Gastroesophageal sphincter (tissue), 4 donors: Measurements from ENCODE around the gene AUTS2. TPM values are rescaled to one million over a fixed set of nuclear protein-coding genes. Genes with fewer than 3 reads are reported as not detected.

Source experiments
- ATAC-seq: fragments of 150-250 bp; one replicate; pipeline ENCODE4 v1.9.1; 2016; ENCODE audit warnings: mild to moderate bottlenecking, moderate library complexity
- H3K27ac ChIP-seq, 4 donors: fragments of 200-600 bp; sonication (generic) in 3 of 4; 1 replicate in 3 of 4; 2 replicates in 1 of 4; pipeline ENCODE4 v1.5.1; 2016 to 2019
- H3K27me3 ChIP-seq: fragments of 200-600 bp; sonication (generic); one replicate; pipeline ENCODE4 v1.5.1; 2019
- H3K36me3 ChIP-seq, 2 donors: fragments of 200-600 bp; sonication (generic); one replicate each; pipeline ENCODE4 v1.5.1; 2019; ENCODE audit warnings: control low read depth in 1 of 2
- H3K4me1 ChIP-seq, 3 donors: fragments of 200-600 bp; sonication (generic); 1 replicate in 2 of 3; 2 replicates in 1 of 3; pipeline ENCODE4 v1.5.1; 2016 to 2019; ENCODE audit warnings: control low read depth in 2 of 3
- H3K4me3 ChIP-seq, 2 donors: fragments of 200-600 bp; sonication (generic); one replicate each; pipeline ENCODE4 v1.5.1; 2019; ENCODE audit warnings: mild to moderate bottlenecking in 1 of 2, moderate library complexity in 1 of 2
- H3K9me3 ChIP-seq, 3 donors: fragments of 200-600 bp; sonication (generic); one replicate each; pipeline ENCODE4 v1.5.1; 2017 to 2019; ENCODE audit warnings: control low read depth in 2 of 3
- EP300 ChIP-seq: sonication (generic); formaldehyde crosslinking; IDR thresholded peaks from one replicate; pipeline ENCODE4 v1.6.1; 2017; ENCODE audit warnings: antibody characterized with exemption, mild to moderate bottlenecking
- POLR2A ChIP-seq, 2 donors: fragments of 450-650 bp; IDR thresholded peaks; one replicate each; pipeline ENCODE4 v1.6.1; 2017; ENCODE audit warnings: antibody characterized with exemption in 2 of 2, mild to moderate bottlenecking in 2 of 2, moderate library complexity in 1 of 2
- POLR2AphosphoS5 ChIP-seq: sonication (generic); formaldehyde crosslinking; IDR thresholded peaks from one replicate; pipeline ENCODE4 v1.6.1; 2017; ENCODE audit warnings: antibody characterized with exemption
- WGBS, 2 donors: methylation state at CpG; one replicate each; pipeline ENCODE4 v1.1.5; 2018; ENCODE audit warnings: low coverage in 1 of 2; 5-methylcytosine and 5-hydroxymethylcytosine counted together
- total RNA-seq, 4 donors: library from RNA; depleted of rRNA; stranded (reverse); fragments of >200 nt; gene quantifications; one replicate each; pipeline ENCODE4 v1.1.0, GENCODE V29; 2016
- TF ChIP-seq, protein P1 (sequence below), 4 experiments: fragments of 200-600 bp in 2 of 4; fragments of 450-650 bp in 2 of 4; sonication (generic) in 1 of 4; IDR thresholded peaks; one replicate each; pipeline ENCODE4 v1.5.1; 2017 to 2019; ENCODE audit warnings: antibody characterized with exemption in 4 of 4, mild to moderate bottlenecking in 2 of 4, moderate library complexity in 2 of 4

Gene AUTS2
- total RNA-seq, 4 donors from 2014 or later = 12.2 to 48.7 (median 44.1) TPM

- 61 to 63% methylated on average over 7 of the region's 7 CpGs for WGBS, 2 donors
These were observed 220.5 kb downstream of the AUTS2 start for GRCh38 chr7:69818636-69819332.

GRCh38 chr7:69819333-69819705, 221.0 kb downstream of the AUTS2 start:
- H3K27me3 ChIP-seq = no peaks in the 10 kb centered on the region
- no peak for ATAC-seq
- 40 to 85% methylated on average over 2 to 3 of the region's 4 CpGs for WGBS, 2 donors
- no peak overlapping the region for H3K27ac ChIP-seq
- no peaks in the 10 kb centered on the region for H3K36me3 ChIP-seq
- TF ChIP-seq POLR2A (IDR thresholded peaks at IDR 0.05) (no peak), EP300 (no peak), POLR2AphosphoS5 (no peak)
- TF ChIP-seq, protein P1, sequence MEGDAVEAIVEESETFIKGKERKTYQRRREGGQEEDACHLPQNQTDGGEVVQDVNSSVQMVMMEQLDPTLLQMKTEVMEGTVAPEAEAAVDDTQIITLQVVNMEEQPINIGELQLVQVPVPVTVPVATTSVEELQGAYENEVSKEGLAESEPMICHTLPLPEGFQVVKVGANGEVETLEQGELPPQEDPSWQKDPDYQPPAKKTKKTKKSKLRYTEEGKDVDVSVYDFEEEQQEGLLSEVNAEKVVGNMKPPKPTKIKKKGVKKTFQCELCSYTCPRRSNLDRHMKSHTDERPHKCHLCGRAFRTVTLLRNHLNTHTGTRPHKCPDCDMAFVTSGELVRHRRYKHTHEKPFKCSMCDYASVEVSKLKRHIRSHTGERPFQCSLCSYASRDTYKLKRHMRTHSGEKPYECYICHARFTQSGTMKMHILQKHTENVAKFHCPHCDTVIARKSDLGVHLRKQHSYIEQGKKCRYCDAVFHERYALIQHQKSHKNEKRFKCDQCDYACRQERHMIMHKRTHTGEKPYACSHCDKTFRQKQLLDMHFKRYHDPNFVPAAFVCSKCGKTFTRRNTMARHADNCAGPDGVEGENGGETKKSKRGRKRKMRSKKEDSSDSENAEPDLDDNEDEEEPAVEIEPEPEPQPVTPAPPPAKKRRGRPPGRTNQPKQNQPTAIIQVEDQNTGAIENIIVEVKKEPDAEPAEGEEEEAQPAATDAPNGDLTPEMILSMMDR (IDR thresholded peaks at IDR 0.05) = no peak
- no peak overlapping the region for H3K4me3 ChIP-seq
- H3K9me3 ChIP-seq = no peaks in the 10 kb centered on the region
- peaks cover 8 to 69% (median 31%) of the 10 kb centered on the region in 3 donors for H3K4me1 ChIP-seq

More at GRCh38 chr7:69818636-69819332, 220.5 kb downstream of the AUTS2 start:
- no peaks in the 10 kb centered on the region for H3K36me3 ChIP-seq
- ATAC-seq = no peak
- H3K27me3 ChIP-seq = no peaks in the 10 kb centered on the region
- no peak for TF ChIP-seq POLR2AphosphoS5
- TF ChIP-seq, protein P1 (IDR thresholded peaks at IDR 0.05) = no peak
- TF ChIP-seq POLR2A (IDR thresholded peaks at IDR 0.05) = no peak
- TF ChIP-seq EP300 = no peak
- H3K9me3 ChIP-seq = no peaks in the 10 kb centered on the region
- H3K4me3 ChIP-seq = no peak overlapping the region
- H3K27ac ChIP-seq = no peak overlapping the region
- peaks cover 8 to 72% (median 34%) of the 10 kb centered on the region in 3 donors for H3K4me1 ChIP-seq

DNA sequence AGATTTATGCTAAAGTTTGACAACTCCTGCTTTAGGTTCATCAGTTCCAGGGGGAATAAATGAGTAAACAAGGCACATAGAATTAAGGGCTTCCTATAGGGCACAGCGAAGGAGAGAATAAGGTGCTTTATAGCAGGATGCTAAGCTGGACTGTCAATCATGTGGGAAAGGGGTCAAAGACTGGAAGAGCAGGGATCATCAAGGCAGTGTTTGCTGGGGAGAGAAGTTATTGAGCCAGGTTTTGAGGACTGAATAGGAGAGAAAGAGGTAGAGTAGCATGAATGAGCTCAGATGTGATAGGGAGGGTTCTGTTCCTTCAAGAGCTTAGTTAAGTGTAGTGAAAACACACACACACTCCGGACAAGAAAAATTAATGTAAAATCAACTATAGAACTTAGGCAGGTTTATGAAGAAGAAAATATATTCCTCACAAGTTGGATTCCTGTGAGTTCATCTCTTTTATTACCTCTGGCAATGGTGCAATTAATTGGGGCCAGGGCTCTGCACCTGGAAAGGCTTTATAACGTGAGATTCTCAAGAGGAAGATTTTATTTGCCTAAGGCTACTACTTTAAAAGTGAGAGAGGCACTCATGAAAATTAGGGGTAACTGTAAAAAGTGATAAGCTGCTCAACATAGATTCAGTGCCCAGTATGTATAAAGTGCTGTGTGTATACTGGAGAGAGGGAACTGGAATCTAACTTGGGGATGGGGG, 222.4 kb downstream of the AUTS2 start:
- Histone ChIP-seq H3K4me3 (no peak overlapping the region), H3K27me3 (no peaks in the 10 kb centered on the region), H3K4me1 (peaks cover 11 to 69% (median 38%) of the 10 kb centered on the region in 3 donors), H3K36me3 (no peaks in the 10 kb centered on the region), H3K27ac (no peak overlapping the region), H3K9me3 (no peaks in the 10 kb centered on the region)
- TF ChIP-seq, protein P1 (IDR thresholded peaks at IDR 0.05) = no peak
- no peak for TF ChIP-seq EP300
- 76 to 84% methylated on average over 2 to 3 of the region's 3 CpGs for WGBS, 2 donors
- ATAC-seq = no peak

DNA sequence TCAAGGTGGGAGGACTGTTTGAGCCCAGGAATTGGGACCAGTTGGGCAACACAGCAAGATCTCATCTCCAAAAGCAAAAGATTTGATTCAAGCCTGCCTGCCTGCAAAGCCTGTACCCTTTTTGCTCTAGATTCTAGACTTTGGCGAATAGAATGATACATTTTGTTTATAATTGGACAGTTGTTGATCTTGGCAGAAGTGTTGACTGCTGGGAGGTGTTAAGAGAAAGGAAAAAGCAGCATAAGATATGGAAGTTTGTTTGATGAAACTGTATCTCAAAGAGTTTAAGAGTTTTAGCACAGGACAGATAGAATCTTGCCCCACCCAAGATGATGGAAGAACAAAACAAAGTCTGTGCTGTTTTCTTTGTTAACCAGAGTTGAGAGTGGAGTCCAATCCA, 224.1 kb downstream of the AUTS2 start:
- Histone ChIP-seq H3K9me3 (no peaks in the 10 kb centered on the region), H3K4me1 (peaks cover 8 to 67% (median 34%) of the 10 kb centered on the region in 3 donors), H3K36me3 (no peaks in the 10 kb centered on the region), H3K4me3 (no peak overlapping the region), H3K27ac (no peak overlapping the region), H3K27me3 (no peaks in the 10 kb centered on the region)
- no peak for ATAC-seq
- WGBS, 2 donors = 25 to 44% methylated on average over 1 of the region's 1 CpG
- TF ChIP-seq POLR2AphosphoS5 (no peak), EP300 (no peak), POLR2A (IDR thresholded peaks at IDR 0.05) (no peak)
- TF ChIP-seq, protein P1 (IDR thresholded peaks at IDR 0.05) = no peak
